ENCODE measurements around the gene KCNIP4.

DNA sequence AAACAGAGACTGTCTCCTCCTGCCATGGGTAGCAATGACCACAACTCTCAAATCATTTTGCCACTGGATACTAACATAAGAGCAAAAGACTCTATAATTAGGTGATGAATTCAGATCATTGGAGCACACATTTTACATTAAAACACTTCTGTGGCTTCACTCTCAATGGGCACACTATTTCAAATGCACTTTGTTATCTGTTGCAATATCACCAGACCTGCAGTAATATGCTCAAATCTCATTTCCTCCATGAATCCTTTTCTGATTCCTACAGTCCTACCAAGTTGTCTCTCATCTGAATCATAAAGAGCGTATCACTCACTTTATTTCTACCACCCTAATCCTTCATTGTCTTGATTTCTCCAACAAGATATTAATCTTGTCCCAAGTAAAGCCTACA is 302.8 kb downstream of the KCNIP4 start:
- TF ChIP-seq POLR2AphosphoS5 (IDR thresholded peaks at IDR 0.05; ENCODE audit: borderline replicate concordance, low read depth, low read length) (no peak), EZH2 (IDR thresholded peaks at IDR 0.05) (no peak)
